Measurements from ENCODE around the gene PTPN18. TPM values are rescaled to one million over a fixed set of nuclear protein-coding genes. Genes with fewer than 3 reads are reported as not detected.

PTPN18 gene
- total RNA-seq, 1 experiment from 2014 or later = 34.4 TPM

DNA sequence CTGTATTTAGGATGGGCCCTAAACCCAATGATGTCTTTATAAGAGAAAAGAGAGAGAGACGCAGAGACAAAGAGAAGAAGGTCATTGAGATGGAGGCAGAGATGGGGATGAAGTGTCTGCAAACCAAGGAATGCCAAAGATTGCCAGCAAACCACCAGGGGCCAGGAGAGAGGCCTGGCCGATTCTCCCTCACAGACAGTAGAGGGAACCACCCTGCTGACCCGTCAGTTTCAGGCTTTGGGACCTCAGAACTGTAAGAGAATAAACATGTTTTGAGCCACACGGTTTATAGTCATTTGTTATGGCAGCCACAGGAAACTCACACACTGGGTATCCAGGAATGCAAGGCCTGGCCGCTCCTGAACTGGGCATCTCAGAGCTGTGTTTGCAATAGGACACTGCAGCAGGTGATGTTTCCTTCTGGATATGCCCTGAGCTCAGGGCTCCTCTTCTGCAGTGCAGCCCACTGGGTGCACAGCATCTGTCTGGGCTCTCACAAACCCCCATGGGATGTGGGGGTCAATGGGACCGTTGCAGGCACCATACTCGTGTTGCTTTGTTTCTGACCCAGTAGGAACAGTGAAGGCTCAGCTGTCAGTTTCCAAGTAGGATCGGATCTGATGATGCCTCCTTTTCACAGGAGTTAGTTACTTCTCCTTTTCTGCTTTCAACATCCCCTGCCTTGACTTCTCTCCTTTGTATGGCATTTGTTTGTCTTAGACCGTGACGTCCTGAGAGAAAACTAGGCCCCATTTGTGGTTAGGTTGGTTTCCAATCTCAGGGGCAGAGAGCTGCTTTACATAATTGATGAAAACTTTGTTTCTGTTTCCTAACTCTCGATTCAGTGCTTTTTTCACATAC lies 20.8 kb downstream of the PTPN18 start:
- TF ChIP-seq, protein P1, sequence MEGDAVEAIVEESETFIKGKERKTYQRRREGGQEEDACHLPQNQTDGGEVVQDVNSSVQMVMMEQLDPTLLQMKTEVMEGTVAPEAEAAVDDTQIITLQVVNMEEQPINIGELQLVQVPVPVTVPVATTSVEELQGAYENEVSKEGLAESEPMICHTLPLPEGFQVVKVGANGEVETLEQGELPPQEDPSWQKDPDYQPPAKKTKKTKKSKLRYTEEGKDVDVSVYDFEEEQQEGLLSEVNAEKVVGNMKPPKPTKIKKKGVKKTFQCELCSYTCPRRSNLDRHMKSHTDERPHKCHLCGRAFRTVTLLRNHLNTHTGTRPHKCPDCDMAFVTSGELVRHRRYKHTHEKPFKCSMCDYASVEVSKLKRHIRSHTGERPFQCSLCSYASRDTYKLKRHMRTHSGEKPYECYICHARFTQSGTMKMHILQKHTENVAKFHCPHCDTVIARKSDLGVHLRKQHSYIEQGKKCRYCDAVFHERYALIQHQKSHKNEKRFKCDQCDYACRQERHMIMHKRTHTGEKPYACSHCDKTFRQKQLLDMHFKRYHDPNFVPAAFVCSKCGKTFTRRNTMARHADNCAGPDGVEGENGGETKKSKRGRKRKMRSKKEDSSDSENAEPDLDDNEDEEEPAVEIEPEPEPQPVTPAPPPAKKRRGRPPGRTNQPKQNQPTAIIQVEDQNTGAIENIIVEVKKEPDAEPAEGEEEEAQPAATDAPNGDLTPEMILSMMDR (IDR thresholded peaks at IDR 0.05; ENCODE audit: unreplicated experiment) = no peak
- intact Hi-C loops (cut with micrococcal nuclease) = no loop called here
- Mint-ChIP-seq H3K27ac (ENCODE audit: low read depth, unreplicated experiment) (no peak overlapping the region), H3K27me3 (ENCODE audit: insufficient read depth, unreplicated experiment) (no peaks in the 10 kb centered on the region), H3K4me1 (ENCODE audit: insufficient read depth, unreplicated experiment) (peaks cover 28% of the 10 kb centered on the region), H3K36me3 (ENCODE audit: insufficient read depth, unreplicated experiment) (peaks cover 16% of the 10 kb centered on the region), H3K9me3 (ENCODE audit: unreplicated experiment) (no peaks in the 10 kb centered on the region), H3K4me3 (ENCODE audit: unreplicated experiment) (no peak overlapping the region)
- ChIA-PET CTCF (interaction anchor here (1.7 kb wide), 1 partner anchor 9 kb away, joined by 3 read pairs; no protein-coding TSS in a partner anchor), POLR2A (interaction anchor here (0.6 to 2.1 kb wide), 3 partner anchors 11 to 34 kb away, joined by 3 to 9 read pairs (median 3); partner anchors contain the start of gene IMP4)
- no peak for DNase-seq (ENCODE audit: unreplicated experiment)
- no TSS peak for BruUV-seq (replicated peaks)

DNA sequence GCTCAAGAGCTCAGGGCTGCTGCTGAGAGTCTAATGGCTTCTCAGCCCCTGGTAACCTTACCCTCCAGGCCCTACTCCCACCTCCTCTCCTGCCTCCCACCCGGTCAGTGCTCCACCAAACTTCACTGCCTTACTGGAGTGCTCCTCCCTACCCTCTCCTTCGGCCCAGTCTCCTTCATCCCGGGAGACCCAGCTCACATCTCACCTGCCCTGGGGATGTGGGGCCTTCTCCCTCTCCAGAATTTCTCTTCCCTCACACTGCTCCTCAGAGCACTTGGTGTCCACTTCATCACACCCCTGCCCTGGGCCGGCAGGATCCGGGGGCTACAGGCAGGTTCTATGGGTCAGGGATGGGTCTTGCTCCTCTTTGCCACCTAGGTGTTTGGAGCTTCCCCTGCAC lies 21.6 kb downstream of the PTPN18 start:
- peaks cover 28% of the 10 kb centered on the region for H3K4me1 Mint-ChIP-seq (ENCODE audit: insufficient read depth, unreplicated experiment)
- CTCF ChIA-PET = no interaction called here
- no TSS peak for BruUV-seq (replicated peaks)
- no peak overlapping the region for H3K27ac Mint-ChIP-seq (ENCODE audit: low read depth, unreplicated experiment)
- H3K36me3 Mint-ChIP-seq (ENCODE audit: insufficient read depth, unreplicated experiment) = peaks cover 10% of the 10 kb centered on the region
- no peak for DNase-seq (ENCODE audit: unreplicated experiment)
- TF ChIP-seq, protein P1 (IDR thresholded peaks at IDR 0.05; ENCODE audit: unreplicated experiment) = no peak
- POLR2A ChIA-PET = interaction anchor here (0.6 to 1.2 kb wide), 2 partner anchors 11 to 35 kb away, joined by 3 read pairs; partner anchors contain the start of gene IMP4
- no peak overlapping the region for H3K4me3 Mint-ChIP-seq (ENCODE audit: unreplicated experiment)
- H3K27me3 Mint-ChIP-seq (ENCODE audit: insufficient read depth, unreplicated experiment) = no peaks in the 10 kb centered on the region
- no peaks in the 10 kb centered on the region for H3K9me3 Mint-ChIP-seq (ENCODE audit: unreplicated experiment)
- intact Hi-C loops (cut with micrococcal nuclease) = no loop called here

DNA sequence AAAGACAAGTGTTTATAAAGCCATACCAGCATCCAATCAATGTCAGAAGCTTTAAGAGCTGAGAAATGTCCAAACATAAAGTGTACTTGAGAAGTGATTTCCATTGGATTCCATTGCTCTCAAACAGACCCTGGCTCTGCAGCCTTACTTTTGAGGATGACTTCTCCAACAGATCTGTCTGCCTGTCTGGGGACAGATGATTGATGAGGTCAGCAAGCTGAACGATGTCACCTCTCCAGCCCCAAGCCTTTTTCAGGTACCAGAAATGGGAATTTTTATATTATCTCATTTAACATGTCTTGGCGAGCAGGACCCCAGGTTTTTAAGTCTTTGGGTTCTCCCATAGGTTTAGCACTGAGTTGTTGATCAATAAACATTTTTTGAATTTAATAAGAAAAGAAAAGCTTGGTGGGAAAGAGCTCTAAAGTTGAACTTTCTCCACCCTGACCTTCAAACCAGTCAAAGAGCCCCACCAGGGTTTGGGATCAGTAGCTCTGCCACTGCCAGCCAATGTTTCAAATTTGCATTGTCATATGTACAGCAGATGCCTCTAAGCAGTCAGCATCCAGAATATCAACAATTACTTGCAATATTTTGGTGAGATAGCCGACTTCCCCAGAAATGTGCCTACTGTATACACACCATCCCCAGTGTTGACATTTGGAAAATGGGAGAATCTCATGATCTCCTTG lies 22.5 kb downstream of the PTPN18 start:
- Mint-ChIP-seq H3K27ac (ENCODE audit: low read depth, unreplicated experiment) (no peak overlapping the region), H3K4me3 (ENCODE audit: unreplicated experiment) (no peak overlapping the region), H3K36me3 (ENCODE audit: insufficient read depth, unreplicated experiment) (peaks cover 10% of the 10 kb centered on the region), H3K27me3 (ENCODE audit: insufficient read depth, unreplicated experiment) (no peaks in the 10 kb centered on the region), H3K4me1 (ENCODE audit: insufficient read depth, unreplicated experiment) (peaks cover 23% of the 10 kb centered on the region), H3K9me3 (ENCODE audit: unreplicated experiment) (no peaks in the 10 kb centered on the region)
- no TSS peak for BruUV-seq (replicated peaks)
- no peak for DNase-seq (ENCODE audit: unreplicated experiment)
- ChIA-PET CTCF (interaction anchor here (0.6 to 1.1 kb wide), 2 partner anchors 11 to 243 kb away, joined by 4 to 5 read pairs; no protein-coding TSS in a partner anchor), POLR2A (interaction anchor here (0.7 to 1.2 kb wide), 2 partner anchors 10 to 48 kb away, joined by 3 read pairs; no protein-coding TSS in a partner anchor)
- TF ChIP-seq, protein P1 (IDR thresholded peaks at IDR 0.05; ENCODE audit: unreplicated experiment) = no peak
- intact Hi-C loops (cut with micrococcal nuclease) = no loop called here

DNA sequence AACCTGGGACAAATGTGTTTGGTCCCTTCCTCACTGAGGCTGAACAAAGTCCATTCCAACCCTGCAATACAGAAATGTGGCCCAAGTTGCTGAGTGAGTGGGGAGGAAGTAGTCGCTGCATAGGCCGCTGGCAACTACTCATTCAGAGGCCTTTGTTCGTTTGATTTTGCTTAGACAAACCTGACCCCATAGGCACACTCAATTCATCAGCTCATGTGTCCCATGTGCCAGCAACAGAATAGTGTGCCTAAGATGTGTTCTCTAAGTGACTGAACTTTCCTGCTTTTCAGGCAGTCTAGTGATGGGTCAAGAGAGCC lies 23.0 kb downstream of the PTPN18 start:
- no peaks in the 10 kb centered on the region for H3K27me3 Mint-ChIP-seq (ENCODE audit: insufficient read depth, unreplicated experiment)
- TF ChIP-seq, protein P1 (IDR thresholded peaks at IDR 0.05; ENCODE audit: unreplicated experiment) = no peak
- H3K4me1 Mint-ChIP-seq (ENCODE audit: insufficient read depth, unreplicated experiment) = peaks cover 18% of the 10 kb centered on the region
- intact Hi-C loops (cut with micrococcal nuclease) = no loop called here
- ChIA-PET POLR2A (interaction anchor here (0.7 kb wide), 1 partner anchor 48 kb away, joined by 3 read pairs; no protein-coding TSS in a partner anchor), CTCF (interaction anchor here (1.1 kb wide), 1 partner anchor 10 kb away, joined by 4 read pairs; no protein-coding TSS in a partner anchor)
- no peak overlapping the region for H3K4me3 Mint-ChIP-seq (ENCODE audit: unreplicated experiment)
- DNase-seq (ENCODE audit: unreplicated experiment) = no peak
- no TSS peak for BruUV-seq (replicated peaks)
- no peak overlapping the region for H3K27ac Mint-ChIP-seq (ENCODE audit: low read depth, unreplicated experiment)
- H3K36me3 Mint-ChIP-seq (ENCODE audit: insufficient read depth, unreplicated experiment) = peaks cover 10% of the 10 kb centered on the region
- H3K9me3 Mint-ChIP-seq (ENCODE audit: unreplicated experiment) = no peaks in the 10 kb centered on the region

Measured in MCF 10A (cell line).